SK-N-DZ (cell line): Measurements from ENCODE around the gene ZNRF1.

ENCODE experiments used
- DNase-seq: peaks from one replicate; pipeline ENCODE4 v3.0.0-alpha.2; 2015; ENCODE audit warnings: low spot score

The ZNRF1 gene

GRCh38 chr16:75139498-75139897 is 140.7 kb downstream of the ZNRF1 start:
- no peak for DNase-seq

DNA sequence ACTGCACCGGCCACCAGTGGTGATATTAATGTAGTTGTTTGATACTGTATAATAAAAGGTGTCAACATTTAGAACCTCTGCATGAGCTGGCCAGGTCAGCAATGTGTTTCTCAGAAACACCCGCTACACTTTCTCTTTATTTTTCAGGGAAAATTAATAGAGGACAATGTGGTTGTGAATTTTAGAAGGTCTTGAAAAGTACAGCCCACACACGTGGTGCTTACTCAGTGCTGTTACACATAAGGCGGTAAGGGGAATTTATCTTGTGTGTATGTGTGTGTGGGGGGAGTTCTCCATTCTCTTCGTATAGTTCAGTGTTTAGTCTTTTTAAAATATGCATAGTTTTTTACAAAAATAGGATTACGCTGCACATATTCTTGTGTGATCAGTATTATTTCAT is 145.1 kb downstream of the ZNRF1 start:
- DNase-seq, result no peak

DNA sequence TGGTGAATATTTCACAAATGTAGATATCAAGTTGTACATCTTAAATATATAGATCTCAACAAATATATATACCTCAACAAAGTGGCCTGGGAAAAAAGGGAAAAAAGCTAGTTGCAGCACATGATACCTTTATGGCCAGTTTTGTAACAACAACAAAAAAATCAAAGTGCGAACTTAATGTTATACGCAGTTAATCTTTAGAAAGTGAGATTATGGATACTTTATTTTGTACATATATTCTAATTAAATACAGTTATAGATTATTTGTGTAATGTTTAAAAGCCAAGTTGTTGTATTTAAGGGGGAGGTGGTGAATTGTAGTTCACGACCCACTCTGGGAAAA is 149.1 kb downstream of the ZNRF1 start:
- no peak for DNase-seq

DNA sequence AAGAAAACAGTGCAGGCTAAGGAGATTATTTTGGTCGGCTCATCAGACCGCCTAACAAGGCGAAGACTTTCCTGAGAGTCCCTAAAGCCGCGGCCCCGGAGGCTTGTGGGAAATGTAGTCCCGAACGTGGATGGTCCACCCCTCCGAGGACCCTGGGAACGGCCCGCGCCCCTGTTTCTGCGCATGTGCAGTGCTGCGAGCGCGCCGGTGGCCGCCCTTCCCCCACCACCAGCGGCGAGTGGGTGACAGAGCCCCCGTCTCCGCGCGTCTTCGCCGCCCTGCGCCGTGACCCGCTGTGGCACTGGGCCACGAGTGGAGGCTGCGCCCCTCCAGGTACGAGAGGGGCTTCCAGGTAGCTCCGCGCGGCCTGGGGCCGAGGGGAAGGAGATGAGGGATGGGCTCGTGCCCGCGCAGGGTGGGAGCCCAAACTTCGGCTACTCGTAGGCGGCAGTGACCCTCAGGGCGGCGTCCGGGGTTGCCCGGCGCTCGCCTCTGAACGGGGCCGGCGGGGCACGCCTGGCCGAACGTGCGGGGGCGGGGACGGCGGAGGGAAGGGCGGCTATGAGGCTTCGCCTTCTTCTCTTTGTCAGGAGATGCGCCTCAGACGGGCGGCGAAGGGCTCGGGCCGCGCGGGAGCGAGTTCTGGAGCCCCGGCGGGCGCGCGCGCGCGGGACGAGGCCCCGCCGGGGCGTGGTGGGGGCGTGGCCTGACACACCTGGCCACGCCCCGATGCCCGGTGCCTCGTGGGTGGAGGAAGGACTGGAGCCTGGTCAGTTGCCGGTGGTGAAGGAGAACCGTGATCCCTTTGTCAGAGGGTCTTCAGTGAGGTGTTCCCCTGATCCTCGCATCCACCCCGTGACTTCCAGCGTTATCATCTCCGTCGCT is 149.7 kb downstream of the ZNRF1 start, which contains the start of gene ZFP1:
TSS of gene ZFP1 (plus strand) at position 214 of the 885 bp plus-strand sequence. CDS start 4,428 bp downstream, outside the sequence.
- peak; percentile 96 for DNase-seq

DNA sequence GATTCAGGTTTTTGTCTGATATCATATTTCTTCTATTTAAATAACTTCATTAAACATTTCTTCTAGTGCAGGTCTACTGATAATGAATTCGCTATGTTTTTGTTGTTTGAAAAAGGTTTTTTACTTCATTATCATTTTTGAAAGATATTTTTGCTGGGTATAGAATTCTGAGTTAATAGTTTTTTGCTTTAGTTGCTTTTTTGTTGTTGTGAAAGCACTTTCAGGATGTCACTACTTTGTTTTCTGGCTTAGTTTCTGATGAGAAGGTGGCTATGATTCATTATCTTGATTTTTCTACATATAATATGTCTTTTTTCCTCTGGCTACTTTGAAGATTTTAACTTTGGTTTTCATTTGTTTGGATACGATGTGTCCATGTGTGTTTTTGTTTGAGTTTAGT is 153.0 kb downstream of the ZNRF1 start:
- DNase-seq, result no peak

DNA sequence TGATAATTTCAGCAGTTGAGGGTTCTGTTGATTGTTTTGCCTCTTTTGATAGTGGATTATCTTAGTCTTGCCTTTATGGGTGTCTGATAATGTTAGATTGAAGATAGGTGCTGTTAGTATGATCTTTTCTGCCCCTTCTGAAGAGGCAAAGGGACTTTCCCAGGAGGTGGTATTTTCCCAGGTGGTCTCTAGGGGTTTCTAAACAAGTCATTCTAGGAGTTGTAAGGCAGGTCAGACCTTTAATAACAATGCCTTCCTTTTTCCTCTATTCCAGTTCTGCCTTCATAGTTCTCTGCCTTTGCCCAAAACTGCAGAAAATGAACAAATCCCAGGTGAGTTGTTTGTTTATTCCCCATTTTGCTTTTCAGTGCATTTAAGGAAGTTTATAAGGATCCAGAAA is 153.8 kb downstream of the ZNRF1 start:
- no peak for DNase-seq

GRCh38 chr16:75160386-75160785 is 161.6 kb downstream of the ZNRF1 start:
- no peak for DNase-seq
